GM18502 (cell line): Measurements from ENCODE around the gene RNF168.
"Not testable (repeated sequence)": the region's sequence is repeated elsewhere in the genome, so short reads cannot be mapped to it uniquely, and the experiment has no call there.

Experiments
- ATAC-seq: cut with Tn5 transposase; IDR thresholded peaks from one replicate; pipeline ENCODE4 v1.9.1; 2021; ENCODE audit warnings: mild to moderate bottlenecking; ENCODE audit not compliant: unreplicated experiment, poor library complexity

RNF168 gene

DNA sequence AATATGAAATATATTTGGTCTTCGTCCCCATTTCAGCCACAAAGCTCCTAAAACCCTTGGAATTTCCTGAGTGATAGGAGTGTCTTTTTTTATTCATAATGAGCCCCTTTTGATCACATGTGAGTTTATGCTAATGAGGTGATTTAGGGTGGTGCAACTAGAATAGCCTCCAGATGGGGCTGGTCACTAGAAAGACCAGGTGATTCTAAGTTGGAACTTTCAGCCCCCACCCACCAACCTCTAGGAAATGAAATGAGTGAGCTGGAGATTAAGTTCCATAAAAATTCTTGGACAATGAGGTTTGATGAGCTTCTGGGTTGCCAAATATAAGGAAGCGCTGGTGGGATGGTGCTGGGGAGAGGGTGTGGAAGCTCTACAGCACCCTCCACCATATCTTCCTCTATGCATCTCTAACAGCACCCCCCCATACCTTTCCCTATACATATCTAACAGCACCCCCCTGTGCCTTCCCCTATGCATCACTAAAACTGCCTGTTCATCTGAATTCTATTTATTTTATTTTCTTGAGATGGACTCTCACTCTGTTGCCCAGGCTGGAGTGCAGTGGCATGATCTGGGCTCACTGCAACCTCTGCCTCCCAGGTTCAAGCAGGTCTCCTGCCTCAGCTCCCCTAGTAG is 13.7 kb upstream of the RNF168 start:
- no peak for ATAC-seq

DNA sequence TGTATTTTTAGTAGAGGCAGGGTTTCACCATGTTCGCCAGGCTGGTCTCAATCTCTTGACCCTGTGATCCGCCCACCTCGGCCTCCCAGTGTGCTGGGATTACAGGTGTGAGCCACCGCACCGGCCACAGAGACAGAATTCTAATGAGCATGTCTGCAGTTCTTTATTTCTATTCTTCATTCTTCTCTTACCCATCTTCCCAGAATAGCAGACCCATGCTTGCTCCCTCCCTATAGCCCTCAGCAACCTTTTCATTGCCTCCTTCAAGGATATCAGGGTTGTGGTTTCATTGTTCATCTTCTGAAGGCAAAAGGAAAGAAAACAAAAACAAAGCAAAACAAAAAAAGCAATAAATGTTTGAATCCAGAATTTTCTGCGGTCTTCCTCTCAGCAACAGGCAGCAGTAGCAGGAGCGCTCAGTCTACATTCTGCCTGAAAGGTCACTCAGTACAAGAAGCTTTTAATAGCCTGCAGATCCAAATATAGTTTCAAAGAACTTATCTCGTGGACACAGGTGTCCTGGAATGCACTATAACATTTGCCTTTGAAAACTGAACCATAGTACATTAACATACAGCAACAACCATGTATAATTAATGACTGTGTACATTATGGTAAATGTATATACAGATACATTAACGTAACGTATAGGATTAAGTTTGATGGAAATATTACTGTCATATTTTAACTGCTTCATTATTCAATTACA is 11.5 kb upstream of the RNF168 start, which contains the start of gene SMCO1:
Gene SMCO1, minus strand, starts transcription at position 434 of the 709 bp plus-strand sequence. Its CDS starts 137 bp downstream, at position 297.
- ATAC-seq, result no peak

DNA sequence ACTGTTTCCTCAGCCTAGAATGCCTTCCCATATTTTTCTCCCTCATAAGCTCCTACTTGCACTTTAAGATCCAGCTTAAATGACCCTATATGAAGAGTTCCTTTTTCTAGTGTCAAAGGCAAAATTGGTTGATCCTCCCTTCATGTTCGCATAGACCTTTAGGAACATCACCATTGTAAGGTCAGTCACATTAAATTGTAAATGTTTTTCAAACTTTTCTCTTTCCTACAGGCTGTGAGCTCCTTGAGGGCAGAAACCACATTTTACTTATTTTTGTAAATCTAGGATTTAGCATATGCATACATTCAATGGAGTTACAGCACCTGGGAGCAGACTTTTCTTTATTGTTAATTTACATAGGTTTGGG is 10.8 kb upstream of the RNF168 start:
- ATAC-seq, result no peak

DNA sequence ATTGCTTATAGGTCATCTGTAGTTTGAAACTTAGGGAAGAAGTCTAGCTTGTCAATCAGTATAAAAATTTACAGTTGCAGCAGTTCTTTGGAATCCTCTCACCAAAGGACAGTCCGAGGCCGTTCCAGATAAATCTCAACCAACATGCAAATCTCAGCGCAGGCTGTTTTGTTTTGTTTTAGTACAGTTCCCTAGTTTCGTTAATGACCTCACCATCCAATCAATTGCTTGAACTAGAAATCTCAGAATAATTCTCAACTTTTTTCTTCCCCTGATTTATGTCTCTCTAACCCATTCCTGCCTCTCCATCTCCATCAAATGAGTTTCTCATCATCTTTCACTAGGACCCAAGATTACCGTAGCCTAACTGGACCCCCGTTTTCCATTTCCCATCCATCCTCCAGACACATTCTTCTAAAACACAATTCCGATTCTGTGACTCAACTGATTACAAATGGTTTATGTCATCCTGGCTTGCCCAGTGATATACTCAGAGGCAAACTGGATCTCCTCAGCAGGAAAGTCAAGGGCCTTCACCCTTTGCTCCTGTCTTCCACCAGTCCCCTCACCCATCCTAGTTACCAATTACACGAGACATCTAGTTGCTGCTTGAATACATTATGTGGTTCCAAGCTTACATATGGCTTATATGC is 10.3 kb upstream of the RNF168 start:
- ATAC-seq, result no peak

DNA sequence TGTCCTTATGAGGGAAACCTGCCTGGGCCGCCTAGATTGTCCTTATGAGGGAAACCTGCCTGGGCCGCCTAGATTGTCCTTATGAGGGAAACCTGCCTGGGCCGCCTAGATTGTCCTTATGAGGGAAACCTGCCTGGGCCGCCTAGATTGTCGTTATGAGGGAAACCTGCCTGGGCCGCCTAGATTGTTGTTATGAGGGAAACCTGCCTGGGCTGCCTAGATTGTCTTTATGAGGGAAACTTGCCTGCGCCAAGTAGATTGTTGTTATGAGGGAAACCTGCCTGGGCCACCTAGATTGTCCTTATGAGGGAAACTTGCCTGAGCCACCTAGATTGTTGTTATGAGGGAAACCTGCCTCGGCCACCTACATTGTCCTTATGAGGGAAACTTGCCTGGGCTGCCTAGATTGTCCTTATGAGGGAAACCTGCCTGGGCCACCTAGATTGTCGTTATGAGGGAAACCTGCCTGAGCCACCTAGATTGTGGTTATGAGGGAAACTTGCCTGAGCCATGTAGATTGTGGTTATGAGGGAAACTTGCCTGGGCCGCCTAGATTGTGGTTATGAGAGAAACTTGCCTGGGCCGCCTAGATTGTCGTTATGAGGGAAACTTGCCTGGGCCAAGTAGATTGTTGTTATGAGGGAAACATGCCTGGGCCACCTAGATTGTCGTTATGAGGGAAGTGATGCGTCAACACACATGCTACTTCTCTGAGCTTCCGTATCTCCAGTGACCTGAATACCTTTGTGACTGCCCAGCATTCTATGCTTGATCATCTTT is 8.3 kb upstream of the RNF168 start:
- ATAC-seq, result not testable (repeated sequence)

DNA sequence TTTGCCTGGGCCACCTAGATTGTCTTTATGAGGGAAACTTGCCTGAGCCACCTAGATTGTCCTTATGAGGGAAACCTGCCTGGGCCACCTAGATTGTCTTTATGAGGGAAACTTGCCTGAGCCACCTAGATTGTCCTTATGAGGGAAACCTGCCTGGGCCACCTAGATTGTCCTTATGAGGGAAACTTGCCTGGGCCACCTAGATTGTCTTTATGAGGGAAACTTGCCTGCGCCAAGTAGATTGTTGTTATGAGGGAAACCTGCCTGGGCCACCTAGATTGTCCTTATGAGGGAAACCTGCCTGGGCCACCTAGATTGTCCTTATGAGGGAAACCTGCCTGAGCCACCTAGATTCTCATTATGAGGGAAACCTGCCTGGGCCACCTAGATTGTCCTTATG is 7.5 kb upstream of the RNF168 start:
- not testable (repeated sequence) for ATAC-seq

DNA sequence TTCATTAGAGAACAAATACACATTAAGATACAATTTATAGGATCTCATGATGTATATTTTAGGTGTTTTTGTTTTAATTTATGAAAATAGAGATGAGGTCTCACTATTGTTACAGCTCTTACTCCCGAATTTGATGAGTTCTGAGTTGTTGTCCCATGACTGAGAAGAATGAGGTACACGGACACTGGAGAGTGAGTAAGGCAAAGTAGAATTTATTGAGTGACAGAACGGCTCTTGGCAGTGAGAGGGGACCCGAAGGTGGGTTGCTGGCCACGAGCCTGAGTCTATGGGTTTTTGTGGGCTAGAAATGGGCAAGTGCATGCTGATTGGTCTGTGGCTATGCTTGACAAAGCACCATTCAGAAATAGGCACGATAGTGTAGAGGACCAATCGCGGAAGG is 3.1 kb upstream of the RNF168 start:
- ATAC-seq, result no peak

DNA sequence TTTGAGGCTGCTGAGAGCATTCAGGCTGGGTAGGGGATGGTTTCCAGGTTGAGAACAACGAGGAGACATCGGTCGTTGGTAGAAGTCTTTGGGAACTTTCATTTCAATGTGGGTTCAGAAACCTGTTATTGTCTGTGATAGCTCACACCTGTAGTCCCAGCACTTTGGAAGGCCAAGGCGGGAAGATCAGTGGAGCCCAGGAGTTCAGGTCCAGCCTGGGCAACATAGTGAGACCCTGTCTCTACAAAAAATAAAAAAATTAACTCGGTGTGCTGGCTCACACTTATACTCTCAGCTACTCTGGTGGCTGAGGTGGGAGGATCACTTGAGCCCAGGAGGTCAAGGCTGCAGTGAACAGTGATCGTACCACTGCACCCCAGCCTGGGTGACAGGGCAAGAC is 988 bp upstream of the RNF168 start:
- ATAC-seq, result no peak

DNA sequence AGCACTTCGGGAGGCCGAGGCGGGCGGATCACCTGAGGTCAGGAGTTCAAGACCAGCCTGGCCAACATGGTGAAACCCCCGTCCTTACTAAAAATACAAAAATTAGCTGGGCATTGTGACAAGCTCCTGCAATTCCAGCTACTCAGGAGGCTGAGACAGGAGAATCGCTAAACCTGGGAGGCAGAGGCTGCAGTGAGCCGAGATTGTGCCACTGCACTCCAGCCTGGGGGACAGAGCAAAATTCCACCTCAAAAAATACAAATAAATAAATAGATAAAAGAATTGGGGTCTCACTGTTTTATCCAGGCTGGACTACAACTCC is 470 bp upstream of the RNF168 start:
- not testable (repeated sequence) for ATAC-seq

DNA sequence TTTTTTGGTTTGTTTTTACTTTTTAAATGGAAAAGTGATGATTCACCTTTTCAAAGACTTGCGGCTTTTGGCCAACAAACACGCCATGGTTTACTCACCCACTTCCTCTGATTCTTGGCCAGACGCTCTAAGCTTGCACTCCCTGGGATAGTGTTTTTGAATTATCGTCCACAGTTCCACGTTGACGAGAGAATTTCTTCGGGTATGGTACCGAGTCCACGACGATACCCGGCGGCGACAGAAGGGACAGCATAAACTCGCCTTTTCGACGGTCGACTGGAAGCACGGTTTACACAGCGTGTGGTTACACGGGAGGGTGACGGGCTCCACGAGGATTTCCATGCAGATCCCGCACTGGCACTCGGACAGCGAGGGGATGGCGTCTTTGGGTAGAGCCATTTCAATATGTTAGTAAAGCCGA is 783 bp downstream of the RNF168 start:
- ATAC-seq, result no peak

DNA sequence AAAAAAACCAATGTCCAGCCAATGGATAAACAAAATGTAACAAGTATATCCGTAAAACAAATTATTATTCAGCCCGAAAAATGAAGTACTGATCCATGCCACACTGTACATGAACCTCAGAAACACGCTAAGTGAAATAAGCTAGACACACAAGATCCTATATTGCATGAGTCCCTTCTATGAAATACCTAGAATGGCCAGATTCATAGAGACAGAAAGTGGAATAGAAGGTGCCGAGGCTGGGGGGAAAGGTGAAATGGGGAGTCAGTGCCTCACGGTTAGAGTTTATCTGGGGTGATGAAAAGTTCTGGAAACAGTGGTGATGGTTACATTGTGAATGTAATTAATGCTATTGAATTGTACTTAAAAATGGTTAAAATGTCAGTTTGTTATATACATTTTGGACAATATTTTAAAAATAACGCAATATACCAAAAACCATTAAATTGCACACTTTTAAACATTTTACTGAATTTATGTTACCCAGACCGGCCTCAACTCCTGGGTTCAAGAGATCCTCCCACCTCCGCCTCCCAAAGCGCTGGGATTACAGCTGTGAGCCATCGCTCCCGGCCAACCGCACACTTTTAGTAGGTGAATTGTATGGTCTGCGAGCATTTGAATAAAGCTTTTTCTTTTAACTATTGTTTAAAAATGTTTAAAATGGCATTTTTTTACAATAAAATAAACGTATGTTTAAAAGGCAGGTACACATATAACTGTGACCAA is 2.1 kb downstream of the RNF168 start:
- no peak for ATAC-seq

DNA sequence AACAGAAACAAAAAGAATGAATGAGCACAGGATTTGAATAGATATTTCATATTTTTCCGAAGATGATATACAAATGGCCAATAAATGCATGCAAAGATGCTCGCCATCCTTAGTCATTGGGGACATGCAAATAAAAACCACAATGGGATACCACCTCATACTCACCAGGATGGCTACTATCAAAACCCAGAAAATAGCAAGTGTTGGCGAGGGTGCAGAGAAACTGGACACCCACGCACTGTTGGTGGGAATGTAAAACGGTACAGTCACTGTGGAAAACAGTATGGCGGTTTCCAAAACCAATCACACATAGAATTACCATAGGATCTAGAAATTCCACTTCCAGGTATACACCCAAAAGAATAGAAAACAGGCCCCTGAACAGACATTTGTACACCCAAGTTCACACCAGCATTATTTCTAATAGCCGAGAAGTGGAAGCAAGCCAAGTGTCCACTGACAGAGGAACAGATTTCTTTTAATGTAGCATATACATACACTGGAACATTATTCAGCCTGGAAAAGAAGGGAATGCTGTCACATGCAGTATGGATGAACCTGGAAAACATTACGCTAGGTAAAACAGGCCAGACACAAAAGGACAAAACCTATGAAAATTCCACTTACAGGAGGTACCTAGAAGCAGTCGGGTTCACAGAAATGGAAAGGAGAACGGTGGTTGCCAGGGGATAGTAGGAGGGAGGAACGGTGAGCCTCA is 3.6 kb downstream of the RNF168 start:
- ATAC-seq, result no peak

DNA sequence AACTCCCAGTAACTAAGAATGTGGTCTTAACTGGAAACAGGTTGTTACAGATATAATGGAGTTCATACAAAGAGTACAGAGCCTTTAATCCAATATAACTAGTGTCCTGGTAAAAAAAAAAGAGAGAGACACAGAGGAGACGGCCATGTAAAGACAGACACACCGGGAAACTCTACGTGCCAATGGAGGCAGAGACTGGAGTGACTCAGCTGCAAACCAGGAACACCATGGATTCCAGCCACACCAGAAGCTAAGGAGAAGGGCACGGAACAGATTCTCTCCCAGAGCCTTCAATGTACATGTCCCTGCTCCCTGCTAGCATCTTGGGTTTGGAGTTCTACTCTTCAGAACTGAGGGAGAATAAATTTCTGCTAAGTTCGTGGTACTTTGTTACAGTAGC is 4.5 kb downstream of the RNF168 start:
- no peak for ATAC-seq

DNA sequence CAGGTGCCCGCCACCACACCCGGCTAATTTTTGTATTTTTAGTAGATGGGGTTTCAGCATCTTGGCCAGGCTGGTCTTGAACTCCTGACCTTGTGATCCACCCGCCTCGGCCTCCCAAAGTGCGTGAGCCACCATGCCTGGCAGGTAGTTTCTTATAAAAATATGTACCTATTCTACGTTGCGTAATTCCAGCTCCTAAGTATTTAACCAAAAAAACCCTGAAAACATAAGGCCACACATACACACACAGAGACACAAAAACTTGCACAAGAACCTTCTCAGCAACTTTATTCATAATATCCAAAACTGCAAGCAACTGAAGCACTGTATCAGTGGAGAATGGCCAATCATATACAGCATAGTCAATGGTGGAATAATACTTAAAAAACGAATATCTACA is 5.3 kb downstream of the RNF168 start:
- no peak for ATAC-seq

DNA sequence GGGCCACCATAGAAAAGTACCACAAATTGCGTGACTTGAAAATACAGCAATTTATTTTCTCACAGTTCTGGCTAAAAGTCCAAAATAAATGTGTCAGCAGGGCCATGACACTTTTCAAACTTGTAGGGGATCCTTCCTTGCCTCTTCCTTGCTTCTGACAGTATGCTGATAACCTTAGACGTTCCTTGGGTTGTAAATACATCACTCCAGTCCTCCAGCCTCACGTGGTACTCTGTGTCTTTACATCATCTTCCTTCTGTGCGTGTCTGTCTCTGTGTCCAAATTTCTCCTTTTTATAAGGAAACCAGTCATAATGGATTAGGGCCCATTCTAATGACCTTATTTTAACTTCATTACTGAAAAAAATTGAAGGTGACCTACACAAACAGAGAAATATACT is 7.4 kb downstream of the RNF168 start:
- no peak for ATAC-seq

DNA sequence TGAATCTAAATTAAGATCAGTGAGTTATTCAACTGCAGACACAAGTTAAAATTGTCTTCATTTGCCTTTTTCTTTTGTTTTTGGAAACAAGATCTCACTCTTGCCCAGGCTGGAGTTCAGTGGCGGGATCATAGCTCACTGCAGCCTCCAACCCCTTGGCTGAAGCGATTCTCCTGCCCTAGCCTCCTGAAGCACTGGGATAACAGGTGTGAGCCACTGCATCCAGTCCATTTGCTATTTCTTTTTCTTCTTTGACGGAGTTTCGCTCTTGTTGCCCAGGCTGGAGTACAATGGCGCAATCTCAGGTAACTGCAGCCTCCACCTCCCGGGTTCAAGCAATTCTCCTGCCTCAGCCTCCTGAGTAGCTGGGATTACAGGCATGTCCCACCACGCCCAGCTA is 10.3 kb downstream of the RNF168 start:
- ATAC-seq, result no peak

DNA sequence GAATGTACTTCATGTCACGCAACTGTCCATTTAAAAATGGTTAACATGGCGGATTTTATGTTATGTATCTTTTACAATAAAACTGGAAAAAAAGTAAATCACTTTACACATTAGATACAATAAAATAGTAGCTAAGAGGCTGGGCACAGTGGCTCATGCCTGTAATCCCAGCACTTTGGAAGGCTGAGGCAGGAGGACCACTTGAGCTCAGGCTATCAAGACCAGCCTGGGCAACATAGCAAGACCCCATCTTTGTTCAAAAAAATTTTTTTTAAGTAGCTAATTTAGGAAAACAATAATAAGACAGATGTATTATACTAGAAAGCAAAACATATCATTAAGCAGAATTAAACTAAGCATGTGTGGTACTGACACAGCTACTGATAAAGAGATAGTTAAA is 11.5 kb downstream of the RNF168 start:
- ATAC-seq, result no peak

DNA sequence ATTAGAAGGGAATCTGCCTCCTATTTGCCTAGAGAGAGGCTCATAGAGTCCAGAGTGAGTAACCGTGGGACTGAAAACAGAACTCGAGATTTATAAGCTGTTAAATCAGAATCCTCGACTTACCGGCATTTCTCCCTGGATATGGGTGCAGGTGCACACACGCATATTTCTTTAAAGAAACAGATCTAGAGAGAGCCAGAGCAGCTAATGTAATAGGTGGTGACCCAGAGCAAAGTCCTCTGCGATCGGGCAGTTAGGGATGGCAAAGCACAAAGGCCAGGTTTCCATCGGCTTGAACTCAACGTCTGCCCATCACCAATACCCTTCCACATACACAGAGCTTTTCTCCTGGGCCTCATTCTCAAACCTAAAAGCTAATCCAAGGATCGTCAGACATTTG is 13.8 kb downstream of the RNF168 start:
- no peak for ATAC-seq

DNA sequence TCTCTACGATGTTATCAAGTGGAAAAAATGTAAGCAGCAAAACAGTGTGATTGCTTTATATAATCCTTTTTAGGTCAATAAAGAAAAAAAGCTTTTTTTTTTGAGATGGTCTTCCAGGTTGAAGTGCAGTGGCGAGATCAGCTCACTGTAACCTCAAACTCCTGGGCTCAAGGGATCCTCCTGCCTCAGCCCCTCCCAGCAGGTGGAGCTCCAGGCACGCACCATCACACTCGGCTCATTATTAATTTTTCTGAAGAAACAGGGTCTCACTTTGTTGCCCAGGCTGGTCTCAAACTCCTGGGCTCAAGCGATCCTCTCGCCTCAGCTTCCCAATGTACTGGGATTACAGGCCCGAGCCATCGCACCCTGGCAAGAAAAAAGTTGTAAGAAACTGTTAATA is 17.3 kb downstream of the RNF168 start:
- no peak for ATAC-seq

DNA sequence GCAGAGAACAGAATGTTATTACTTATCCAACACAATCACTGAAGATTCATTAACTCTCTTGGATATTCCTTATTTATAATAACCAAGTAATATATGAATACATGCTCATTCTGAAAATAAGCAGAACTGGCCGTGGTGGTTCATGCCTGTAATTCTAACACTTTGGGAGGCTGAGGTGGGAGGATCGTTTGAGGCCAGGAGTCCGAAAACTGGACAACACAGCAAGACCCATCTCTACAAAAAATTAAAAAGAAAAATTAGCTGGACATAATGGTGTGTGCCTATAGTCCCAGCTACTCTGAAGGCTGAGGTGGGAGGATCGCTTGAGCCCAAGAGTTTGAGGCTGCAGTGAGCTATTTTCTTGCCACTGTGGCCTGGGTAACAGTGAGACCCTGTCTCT is 25.9 kb downstream of the RNF168 start:
- ATAC-seq, result no peak
